H1 (cell line): ENCODE results near the gene SESN1. TPM values are rescaled to one million over a fixed set of nuclear protein-coding genes. Genes with fewer than 3 reads are reported as not detected.

Source experiments
- CTCF ChIA-PET: fragments of 300-600 bp; sonication (Branson Sonifier 250); formaldehyde crosslinking; loops from one replicate; lab custom pipeline; 2021; ENCODE audit not compliant: partially characterized antibody; lab: Charles Lee
- POLR2A ChIA-PET: fragments of 300-600 bp; sonication (Branson Sonifier 250); formaldehyde crosslinking; loops from one replicate; lab custom pipeline; 2021; ENCODE audit warnings: inconsistent platforms; ENCODE audit not compliant: partially characterized antibody; lab: Charles Lee
- DNase-seq, 2 experiments: peaks; one replicate each; pipeline versions ENCODE4 v3.0.0 to v3.0.0-alpha.2; 2010 to 2022; ENCODE audit warnings: low spot score in 2 of 2, low read depth in 1 of 2, mixed read lengths in 1 of 2
- FAIRE-seq: peaks from 2 replicates; lab custom pipeline; 2011; peaks lifted over from hg19 to GRCh38; lab: Jason Lieb, UNC
- H2AFZ ChIP-seq: 2 replicates; pipeline ENCODE4 v1.8.1; 2012; ENCODE audit warnings: low read length, inconsistent platforms
- H2AK5ac ChIP-seq: 2 replicates; pipeline ENCODE4 v1.6.1; 2013; ENCODE audit warnings: low read depth, low read length
- H2BK120ac ChIP-seq: replicated peaks from 2 replicates; pipeline ENCODE3; 2013; ENCODE audit warnings: low read depth, low read length, inconsistent platforms
- H2BK12ac ChIP-seq: 2 replicates; pipeline ENCODE4 v1.6.1; 2013; ENCODE audit warnings: low read depth, low read length
- H2BK15ac ChIP-seq: 2 replicates; pipeline ENCODE4 v1.6.1; 2013; ENCODE audit warnings: low read length
- H2BK20ac ChIP-seq: 2 replicates; pipeline ENCODE4 v1.6.1; 2013; ENCODE audit warnings: low read length
- H2BK5ac ChIP-seq: 2 replicates; pipeline ENCODE4 v1.6.1; 2013; ENCODE audit warnings: low read depth, low read length
- H3K14ac ChIP-seq: 2 replicates; pipeline ENCODE4 v1.6.1; 2013; ENCODE audit warnings: inconsistent platforms; ENCODE audit not compliant: insufficient read length
- H3K18ac ChIP-seq: 2 replicates; pipeline ENCODE4 v1.6.1; 2013; ENCODE audit warnings: low read length; ENCODE audit errors: extremely low read depth
- H3K23ac ChIP-seq: 2 replicates; pipeline ENCODE4 v1.6.1; 2013; ENCODE audit warnings: inconsistent platforms; ENCODE audit not compliant: insufficient read length
- H3K23me2 ChIP-seq: 2 replicates; pipeline ENCODE4 v1.6.1; 2013; ENCODE audit warnings: low read depth, low read length
- H3K27ac ChIP-seq: 2 replicates; pipeline ENCODE4 v1.6.1; 2011; ENCODE audit warnings: low read depth, low read length, inconsistent platforms
- H3K27me3 ChIP-seq, 4 experiments: replicated peaks in 1 of 4; 1 replicate in 1 of 4; 2 replicates in 3 of 4; pipeline versions ENCODE4 v1.6.1 to v1.8.1; 2011 to 2013; ENCODE audit warnings: low read length in 3 of 4, mild to moderate bottlenecking in 3 of 4, inconsistent platforms in 2 of 4, mixed read lengths in 2 of 4, moderate library complexity in 1 of 4; ENCODE audit not compliant: control insufficient read depth in 3 of 4, insufficient read depth in 3 of 4; ENCODE audit errors: extremely low read depth in 1 of 4
- H3K36me3 ChIP-seq, 4 experiments: 2 replicates each; pipeline versions ENCODE4 v1.6.1 to v1.8.1; 2011 to 2013; ENCODE audit warnings: mild to moderate bottlenecking in 4 of 4, low read length in 3 of 4, moderate library complexity in 2 of 4, control low read depth in 1 of 4, inconsistent platforms in 1 of 4; ENCODE audit not compliant: insufficient read depth in 4 of 4, control insufficient read depth in 2 of 4
- H3K4ac ChIP-seq: replicated peaks from 2 replicates; pipeline ENCODE3; 2013; ENCODE audit warnings: low read length, low read depth, mixed read lengths, inconsistent platforms; ENCODE audit not compliant: insufficient read length
- H3K4me1 ChIP-seq, 4 experiments: replicated peaks in 1 of 4; 1 replicate in 1 of 4; 2 replicates in 3 of 4; pipeline versions ENCODE4 v1.6.1 to v1.8.1; 2011 to 2013; ENCODE audit warnings: low read length in 3 of 4, inconsistent platforms in 2 of 4, mixed read lengths in 1 of 4; ENCODE audit not compliant: insufficient read depth in 4 of 4, control insufficient read depth in 3 of 4
- H3K4me2 ChIP-seq, 2 experiments: 2 replicates each; pipeline versions ENCODE4 v1.6.1 to v1.8.1; 2011 to 2013; ENCODE audit warnings: low read depth in 2 of 2, low read length in 2 of 2, control low read depth in 1 of 2, inconsistent platforms in 1 of 2, mild to moderate bottlenecking in 1 of 2; ENCODE audit not compliant: insufficient read depth in 1 of 2
- H3K4me3 ChIP-seq, 4 experiments: fragments of 200-600, 300-600 bp in 1 of 4; sonication (generic), shearing (Covaris generic), sonication (Bioruptor Twin) in 1 of 4; 2 replicates each; pipeline versions ENCODE4 v1.5.1 to v1.8.1; 2011 to 2016; ENCODE audit warnings: low read length in 4 of 4, low read depth in 3 of 4, control low read depth in 2 of 4, inconsistent platforms in 2 of 4, mild to moderate bottlenecking in 2 of 4, mixed read lengths in 1 of 4, moderate library complexity in 1 of 4; ENCODE audit not compliant: insufficient read depth in 2 of 4; ENCODE audit errors: extremely low read depth in 1 of 4
- H3K56ac ChIP-seq: replicated peaks from 2 replicates; pipeline ENCODE3; 2013; ENCODE audit warnings: low read depth, mild to moderate bottlenecking, mixed read lengths, low read length, inconsistent platforms; ENCODE audit not compliant: insufficient read length
- H3K79me1 ChIP-seq: 2 replicates; pipeline ENCODE4 v1.6.1; 2013; ENCODE audit warnings: low read depth, low read length, control low read depth
- H3K79me2 ChIP-seq, 2 experiments: 2 replicates each; pipeline versions ENCODE4 v1.6.1 to v1.8.1; 2012 to 2013; ENCODE audit warnings: low read length in 2 of 2, mild to moderate bottlenecking in 2 of 2, inconsistent platforms in 1 of 2; ENCODE audit not compliant: insufficient read depth in 2 of 2, control insufficient read depth in 1 of 2
- H3K9ac ChIP-seq, 4 experiments: replicated peaks in 1 of 4; 1 replicate in 1 of 4; 2 replicates in 3 of 4; pipeline versions ENCODE4 v1.6.1 to v1.8.1; 2011 to 2013; ENCODE audit warnings: low read depth in 3 of 4, low read length in 3 of 4, control low read depth in 2 of 4, mild to moderate bottlenecking in 2 of 4, moderate library complexity in 2 of 4, inconsistent platforms in 1 of 4; ENCODE audit errors: extremely low read depth in 1 of 4
- H3K9me3 ChIP-seq, 2 experiments: 2 replicates each; pipeline versions ENCODE4 v1.6.1 to v1.8.1; 2012 to 2013; ENCODE audit warnings: mild to moderate bottlenecking in 2 of 2, moderate library complexity in 2 of 2, control low read depth in 1 of 2, inconsistent platforms in 1 of 2, low read depth in 1 of 2, low read length in 1 of 2, mixed read lengths in 1 of 2; ENCODE audit not compliant: insufficient read depth in 2 of 2
- H4K20me1 ChIP-seq, 2 experiments: replicated peaks in 1 of 2; 2 replicates each; pipeline versions ENCODE3 to v1.8.1; 2011 to 2013; ENCODE audit warnings: inconsistent platforms in 2 of 2, low read length in 2 of 2, mild to moderate bottlenecking in 1 of 2; ENCODE audit not compliant: insufficient read depth in 2 of 2, control insufficient read depth in 1 of 2
- H4K5ac ChIP-seq: 2 replicates; pipeline ENCODE4 v1.6.1; 2013; ENCODE audit warnings: low read length, low read depth, mixed read lengths, inconsistent platforms; ENCODE audit not compliant: insufficient read length
- H4K8ac ChIP-seq: 2 replicates; pipeline ENCODE4 v1.8.0; 2013; ENCODE audit warnings: mild to moderate bottlenecking, moderate library complexity, low read length, inconsistent platforms; ENCODE audit not compliant: insufficient read depth; ENCODE audit errors: extremely low read depth
- H4K91ac ChIP-seq: replicated peaks from 2 replicates; pipeline ENCODE3; 2013; ENCODE audit warnings: low read length, mixed read lengths, inconsistent platforms; ENCODE audit not compliant: insufficient read length
- BACH1 ChIP-seq: IDR thresholded peaks from 2 replicates; pipeline ENCODE4 v1.6.1; 2012; ENCODE audit warnings: low read length, improper control_type of control experiment
- CBX5 ChIP-seq: fragments of 300-800, 300-1000 bp; sonication (generic); IDR thresholded peaks from 2 replicates; pipeline ENCODE4 v1.7.1; 2016; ENCODE audit warnings: antibody characterized with exemption, low read length, low read depth
- EP300 ChIP-seq, 2 experiments: IDR thresholded peaks; 1 replicate in 1 of 2; 2 replicates in 1 of 2; pipeline ENCODE4 v1.6.1; 2011 to 2012; ENCODE audit warnings: low read depth in 2 of 2, low read length in 2 of 2, mild to moderate bottlenecking in 2 of 2, borderline replicate concordance in 1 of 2, inconsistent platforms in 1 of 2, moderate library complexity in 1 of 2
- FOSL1 ChIP-seq: IDR thresholded peaks from 2 replicates; pipeline ENCODE4 v1.6.1; 2011; ENCODE audit warnings: mild to moderate bottlenecking, low read depth, low read length, moderate library complexity; ENCODE audit not compliant: insufficient read depth
- HDAC2 ChIP-seq, 2 experiments: fragments of 300-600 bp in 1 of 2; sonication (generic) in 1 of 2; IDR thresholded peaks; 2 replicates each; pipeline ENCODE4 v1.6.1; 2011 to 2012; ENCODE audit warnings: low read depth in 2 of 2, low read length in 2 of 2, mild to moderate bottlenecking in 2 of 2, moderate library complexity in 2 of 2, borderline replicate concordance in 1 of 2, inconsistent platforms in 1 of 2
- HDAC6 ChIP-seq: IDR thresholded peaks from one replicate; pipeline ENCODE4 v1.7.1; 2012; ENCODE audit warnings: low read depth, mild to moderate bottlenecking, inconsistent platforms, low read length, moderate library complexity
- JUN ChIP-seq: IDR thresholded peaks from 2 replicates; pipeline ENCODE4 v1.6.1; 2011; ENCODE audit warnings: low read depth, mild to moderate bottlenecking, improper control_type of control experiment, low read length
- MAFK ChIP-seq: IDR thresholded peaks from 2 replicates; pipeline ENCODE4 v1.6.1; 2012; ENCODE audit warnings: low read depth, mild to moderate bottlenecking, improper control_type of control experiment, low read length
- NANOG ChIP-seq: IDR thresholded peaks from 2 replicates; pipeline ENCODE4 v1.6.1; 2011; ENCODE audit warnings: low read length, low read depth, mild to moderate bottlenecking, inconsistent platforms; ENCODE audit not compliant: insufficient read depth, poor library complexity, severe bottlenecking
- PHF8 ChIP-seq: fragments of 200-600 bp; sonication (generic); conservative IDR thresholded peaks from 2 replicates; pipeline ENCODE4 v1.7.1; 2012; ENCODE audit warnings: low read depth, mild to moderate bottlenecking, inconsistent platforms, low read length, moderate library complexity
- POLR2AphosphoS5 ChIP-seq: IDR thresholded peaks from 2 replicates; pipeline ENCODE4 v1.6.1; 2011; ENCODE audit warnings: low read depth, low read length
- RFX5 ChIP-seq: IDR thresholded peaks from 2 replicates; pipeline ENCODE4 v1.6.1; 2011; ENCODE audit warnings: low read depth, low read length, improper control_type of control experiment, borderline replicate concordance
- SIRT6 ChIP-seq: IDR thresholded peaks from one replicate; pipeline ENCODE4 v1.7.1; 2012; ENCODE audit warnings: low read length, inconsistent platforms
- SIX5 ChIP-seq: IDR thresholded peaks from 2 replicates; pipeline ENCODE4 v1.6.1; 2011; ENCODE audit warnings: mild to moderate bottlenecking, low read depth, low read length
- SP4 ChIP-seq: IDR thresholded peaks from 2 replicates; pipeline ENCODE4 v1.6.1; 2012; ENCODE audit warnings: low read length, inconsistent platforms
- SUZ12 ChIP-seq: fragments of 200-600 bp; sonication (generic); IDR thresholded peaks from 2 replicates; pipeline ENCODE4 v1.6.1; 2012; ENCODE audit warnings: mild to moderate bottlenecking, inconsistent platforms, low read length, moderate library complexity, mixed read lengths
- WGBS, 2 experiments: shearing (Covaris generic) in 1 of 2; methylation state at CpG; one replicate each; pipeline versions ENCODE4 v1.1.6 to v1.1.7; 2013 to 2015; ENCODE audit warnings: low lambda C conversion rate in 2 of 2, mixed read lengths in 2 of 2, inconsistent platforms in 1 of 2, low coverage in 1 of 2, missing lambda C conversion rate in 1 of 2; ENCODE audit not compliant: insufficient replicate concordance in 2 of 2, insufficient coverage in 1 of 2, insufficient read length in 1 of 2; ENCODE audit errors: extremely low coverage in 1 of 2, missing lambda C conversion rate in 1 of 2; 5-methylcytosine and 5-hydroxymethylcytosine counted together
- polyA plus RNA-seq, 7 experiments: library from polyadenylated mRNA; depleted of rRNA in 3 of 7; stranded (reverse) in 5 of 7; unstranded in 2 of 7; fragments of >200 nt in 5 of 7; fragments of 200-250 nt in 2 of 7; gene quantifications; 1 replicate in 5 of 7; 2 replicates in 1 of 7; 4 replicates in 1 of 7; pipeline versions ENCODE4 v1.2.1 to v1.2.3, GENCODE V29; 2011 to 2013; ENCODE audit warnings: missing spikeins in 2 of 7, mixed read lengths in 2 of 7
- total RNA-seq: library from RNA; stranded (reverse); fragmentation: NEBNext Ultra II Directional; extraction: Animal tissue kit (Norgen Biotek cat#: 25700); gene quantifications from 2 replicates; pipeline ENCODE4 v1.2.1, GENCODE V29; 2021

SESN1 gene
- total and polyA plus RNA-seq, 2 of the 8 experiments (the other 6 are each of a cell fraction or from before 2014, with no cell fraction given), result 12.8 to 15.6 TPM

DNA sequence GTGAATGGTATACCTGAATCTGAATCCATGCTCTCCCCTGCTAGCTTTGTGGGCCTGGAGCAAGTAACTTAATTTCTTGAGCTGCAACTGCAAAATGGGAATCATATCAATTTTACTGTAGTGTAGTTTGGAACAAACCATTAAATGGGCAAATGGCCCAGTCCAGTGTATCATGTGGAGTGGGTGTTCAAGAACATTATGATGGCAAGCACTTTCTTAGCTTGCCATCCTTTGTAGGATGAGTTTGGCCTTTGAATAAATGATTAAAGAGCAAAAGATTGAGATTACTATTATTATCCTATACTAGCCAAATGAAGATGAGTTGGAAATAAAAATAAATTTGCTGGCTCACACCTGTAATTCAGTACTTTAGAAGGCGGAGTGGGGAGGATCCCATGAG is 120.4 kb downstream of the SESN1 start:
- H3K4me1 ChIP-seq, result no peaks in the 10 kb centered on the region
- no peak overlapping the region for H3K4me3 ChIP-seq
- no peaks in the 10 kb centered on the region for H3K27me3 ChIP-seq
- no peak overlapping the region for H2AFZ ChIP-seq
- H3K36me3 ChIP-seq, result no peaks in the 10 kb centered on the region
- no peak overlapping the region for H2BK12ac ChIP-seq
- H3K14ac ChIP-seq, result no peak overlapping the region
- no peak overlapping the region for H2BK20ac ChIP-seq
- no peak overlapping the region for H3K4me2 ChIP-seq
- H3K18ac ChIP-seq, result no peak overlapping the region
- H3K23me2 ChIP-seq, result no peaks in the 10 kb centered on the region
- TF ChIP-seq FOSL1, result no peak
- no peak for TF ChIP-seq POLR2AphosphoS5
- no peak for TF ChIP-seq PHF8
- no peak for TF ChIP-seq SIX5
- no peak for TF ChIP-seq EP300 (IDR thresholded peaks at IDR 0.05; ENCODE audit: borderline replicate concordance in 1 of 2, low read depth in 2 of 2, low read length in 2 of 2)
- no peak for TF ChIP-seq HDAC6
- no peak for TF ChIP-seq HDAC2 (IDR thresholded peaks at IDR 0.05; ENCODE audit: borderline replicate concordance in 1 of 2, low read depth in 2 of 2, low read length in 2 of 2)
- TF ChIP-seq SUZ12, result no peak
- TF ChIP-seq MAFK, result no peak
- TF ChIP-seq RFX5, result no peak
- no peak for TF ChIP-seq CBX5
- TF ChIP-seq BACH1, result no peak
- TF ChIP-seq JUN, result no peak
- no peak for TF ChIP-seq SP4
- TF ChIP-seq SIRT6, result no peak
- TF ChIP-seq NANOG, result no peak
- TF ChIP-seq, all 59 proteins: peak for 0
- POLR2A ChIA-PET, result no interaction called here
- H2BK15ac ChIP-seq, result no peak overlapping the region
- WGBS, 2 experiments, result 93% methylated on average over 1 of the region's 1 CpG; no CpG with 5 or more reads in 1 of the 2 experiments
- H2BK5ac ChIP-seq, result no peak overlapping the region
- no peak overlapping the region for H3K23ac ChIP-seq
- H3K27ac ChIP-seq, result no peak overlapping the region
- no peak overlapping the region for H4K5ac ChIP-seq
- H4K20me1 ChIP-seq, result no peaks in the 10 kb centered on the region
- CTCF ChIA-PET, result no interaction called here
- no peak overlapping the region for H4K91ac ChIP-seq
- no peak overlapping the region for H2BK120ac ChIP-seq
- FAIRE-seq, result no peak
- H3K4ac ChIP-seq, result no peak overlapping the region
- H3K9ac ChIP-seq, result no peak overlapping the region
- H3K79me1 ChIP-seq, result no peaks in the 10 kb centered on the region
- no peaks in the 10 kb centered on the region for H3K9me3 ChIP-seq
- no peak overlapping the region for H3K56ac ChIP-seq
- no peak overlapping the region for H2AK5ac ChIP-seq
- H3K79me2 ChIP-seq, result no peaks in the 10 kb centered on the region
- no peak overlapping the region for H4K8ac ChIP-seq
- no peak for DNase-seq
